GM18907 (cell line): Measurements from ENCODE around the gene CSF1R.
A peak's percentile ranks its signal among the peaks of the same experiment; 100 is the strongest.
"Not testable (repeated sequence)": the region's sequence is repeated elsewhere in the genome, so short reads cannot be mapped to it uniquely, and the experiment has no call there.

Experiments used
- ATAC-seq: cut with Tn5 transposase; IDR thresholded peaks from one replicate; pipeline ENCODE4 v1.9.1; 2021; ENCODE audit warnings: mild to moderate bottlenecking, moderate library complexity; ENCODE audit not compliant: unreplicated experiment

CSF1R gene

GRCh38 chr5:150105928-150106615 is 19.7 kb upstream of the CSF1R start:
- no peak for ATAC-seq

DNA sequence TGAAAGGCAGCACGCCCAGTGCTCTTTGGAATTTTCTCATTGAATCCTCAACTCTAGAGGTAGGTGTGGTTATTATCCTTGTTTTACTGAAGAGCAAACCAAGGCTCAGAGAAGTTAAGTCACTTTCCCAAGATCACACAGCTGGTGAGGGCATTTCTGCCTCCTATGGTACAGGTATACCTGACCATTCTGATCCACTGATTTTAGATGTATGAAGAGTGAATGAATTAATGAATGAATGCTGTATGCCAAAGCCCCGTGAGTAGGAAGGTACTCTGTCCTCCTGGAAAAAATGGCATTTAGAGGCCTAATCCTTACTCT is 18.2 kb upstream of the CSF1R start:
- no peak for ATAC-seq

GRCh38 chr5:150103678-150104549 is 17.6 kb upstream of the CSF1R start:
- no peak for ATAC-seq

DNA sequence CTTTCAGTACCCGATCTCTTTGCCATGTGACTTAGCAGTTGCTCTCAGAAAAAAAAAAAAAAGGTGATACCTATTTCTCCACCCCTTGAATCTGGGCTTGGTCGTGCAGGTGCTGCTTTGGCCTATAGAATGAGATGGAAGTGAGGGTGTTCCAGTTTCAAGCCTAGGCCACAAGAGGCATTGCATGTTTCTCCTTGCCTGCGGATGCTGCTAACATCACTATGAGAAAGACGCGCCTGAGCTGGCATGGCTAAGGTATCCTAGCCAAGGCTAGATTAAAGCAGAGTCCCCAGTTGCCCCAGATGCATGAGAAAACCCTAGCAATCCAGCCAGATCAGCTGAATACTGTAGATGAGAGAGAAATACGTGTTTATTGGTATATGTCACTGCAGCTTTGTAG is 14.7 kb upstream of the CSF1R start:
- no peak for ATAC-seq

DNA sequence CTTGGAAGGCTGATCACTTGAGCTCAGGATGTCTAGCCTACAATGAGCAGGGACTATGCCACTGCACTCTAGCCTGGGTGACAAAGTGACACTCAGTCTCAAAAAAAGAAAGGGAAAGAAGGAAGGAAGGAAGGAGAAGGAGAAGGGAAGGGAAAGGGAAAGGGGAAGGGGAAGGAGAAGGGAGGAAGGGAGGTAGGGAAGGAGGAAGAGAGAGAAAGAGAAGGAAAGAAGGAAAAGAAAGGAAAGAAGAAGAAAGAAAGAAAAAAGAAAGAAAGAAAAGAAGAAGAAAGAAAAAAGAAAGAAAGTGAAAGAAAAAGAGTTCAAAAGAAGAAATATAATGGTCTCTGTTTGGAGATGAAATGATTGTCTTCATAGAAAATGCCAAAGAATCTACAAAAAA is 10.8 kb upstream of the CSF1R start:
- ATAC-seq = no peak

GRCh38 chr5:150092159-150092787 is 5.9 kb upstream of the CSF1R start:
- no peak for ATAC-seq

GRCh38 chr5:150085191-150085912 is 1.0 kb downstream of the CSF1R start:
- no peak for ATAC-seq

GRCh38 chr5:150084754-150085153 is 1.6 kb downstream of the CSF1R start:
- ATAC-seq = not testable (repeated sequence)

- ATAC-seq = no peak
These were observed 3.5 kb downstream of the CSF1R start for GRCh38 chr5:150082889-150083288.

DNA sequence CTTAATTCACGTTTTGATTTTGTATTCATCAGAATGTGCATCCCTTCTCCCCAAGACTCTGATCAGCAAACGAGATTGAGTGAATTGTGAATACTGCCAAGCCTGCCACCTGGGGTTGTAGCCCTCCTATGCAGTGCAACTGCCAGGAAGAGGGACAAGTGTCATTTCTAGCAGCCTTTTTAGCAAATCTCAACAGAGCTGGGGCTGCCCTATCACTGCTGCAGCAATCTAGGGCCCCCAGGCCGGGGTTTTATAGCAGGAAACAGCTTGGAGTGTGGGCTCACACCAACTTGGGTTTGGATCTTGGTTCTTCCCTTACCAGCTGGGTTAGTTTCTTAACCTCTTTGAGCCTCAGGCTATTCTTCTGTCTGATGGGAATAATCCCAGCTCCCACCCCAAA is 4.0 kb downstream of the CSF1R start:
- peak; percentile 27 for ATAC-seq

GRCh38 chr5:150081541-150082283 is 4.6 kb downstream of the CSF1R start:
- ATAC-seq = peak; percentile 76

- no peak for ATAC-seq
These were observed 5.5 kb downstream of the CSF1R start for GRCh38 chr5:150080696-150081435.

DNA sequence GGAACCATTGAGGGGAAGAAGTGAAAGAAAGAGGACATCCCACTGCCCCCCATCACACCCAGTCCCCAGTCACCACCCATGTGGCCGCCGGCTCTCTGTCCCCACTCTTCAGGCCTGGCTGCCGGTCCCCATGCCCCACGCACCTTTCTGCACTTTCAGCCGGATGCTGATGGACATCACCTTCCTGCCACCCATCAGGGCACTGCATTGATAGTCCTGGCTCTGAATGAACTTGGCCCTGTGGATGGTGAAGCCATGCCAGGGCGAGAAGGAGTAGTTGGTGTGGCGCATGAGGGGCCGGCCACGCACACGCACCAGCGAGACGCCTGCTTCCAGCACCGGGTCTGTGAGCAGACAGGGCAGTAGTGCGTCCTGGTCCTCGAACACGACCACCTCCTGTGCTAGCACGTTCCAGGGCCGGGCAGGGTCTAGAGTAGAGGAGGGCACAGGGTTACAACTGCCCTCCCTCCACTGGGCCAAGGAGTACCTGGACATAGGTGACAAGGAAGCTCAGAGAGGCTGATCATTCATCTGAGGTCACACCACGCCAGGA is 6.4 kb downstream of the CSF1R start:
- no peak for ATAC-seq

DNA sequence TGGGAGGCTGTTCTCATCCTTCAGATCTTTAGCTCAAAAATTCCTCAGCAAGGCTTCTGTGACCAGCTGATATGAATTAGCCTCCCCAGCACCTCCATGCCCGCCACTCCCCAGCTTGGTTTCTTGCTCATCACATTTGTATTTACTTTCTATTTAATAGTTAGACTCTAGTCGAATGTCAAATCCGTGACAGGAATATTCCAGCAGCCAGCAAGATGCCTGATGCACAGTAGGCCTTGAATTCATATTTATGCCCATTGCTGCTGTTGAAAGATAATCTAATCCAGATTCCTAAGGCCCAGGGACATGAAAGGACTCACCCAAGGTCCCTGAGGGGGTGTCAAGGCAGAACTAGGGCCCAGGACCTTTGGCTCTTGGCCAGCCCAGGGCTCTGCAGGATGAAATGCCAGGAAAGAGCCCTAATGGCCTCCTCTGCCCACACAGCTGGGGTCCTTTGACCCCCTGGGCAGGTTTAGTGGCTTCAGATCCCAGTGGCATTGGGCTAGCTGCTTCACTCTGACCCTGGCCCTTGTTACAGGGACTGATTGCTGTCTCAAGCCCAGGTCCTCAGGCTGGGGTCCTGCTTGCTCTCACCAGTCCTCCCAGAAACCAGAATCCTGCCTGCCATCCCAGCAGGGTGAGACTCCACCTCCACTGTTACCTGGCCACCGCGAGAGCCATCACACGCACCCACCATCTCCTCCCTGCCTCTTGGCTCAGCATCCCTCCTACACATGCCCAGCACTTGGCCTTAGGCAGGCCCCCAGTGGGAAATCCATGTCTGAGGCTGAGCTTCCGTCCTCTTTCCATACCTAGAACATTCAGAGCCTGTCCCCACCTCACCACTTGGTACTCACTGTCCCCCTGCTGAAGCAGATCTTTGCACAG is 7.3 kb downstream of the CSF1R start:
- no peak for ATAC-seq

GRCh38 chr5:150077996-150078801 is 8.2 kb downstream of the CSF1R start:
- ATAC-seq = no peak

- no peak for ATAC-seq
These were observed 9.3 kb downstream of the CSF1R start for GRCh38 chr5:150077060-150077459.

- no peak for ATAC-seq
These were observed 10.5 kb downstream of the CSF1R start for GRCh38 chr5:150075806-150076205.

GRCh38 chr5:150075233-150075632 is 11.1 kb downstream of the CSF1R start:
- ATAC-seq = no peak
